ENCODE measurements around the gene NRXN3. TPM values are rescaled to one million over a fixed set of nuclear protein-coding genes. Genes with fewer than 3 reads are reported as not detected.

Gene NRXN3
- total RNA-seq, 1 donor from 2014 or later = 1.0 TPM

DNA sequence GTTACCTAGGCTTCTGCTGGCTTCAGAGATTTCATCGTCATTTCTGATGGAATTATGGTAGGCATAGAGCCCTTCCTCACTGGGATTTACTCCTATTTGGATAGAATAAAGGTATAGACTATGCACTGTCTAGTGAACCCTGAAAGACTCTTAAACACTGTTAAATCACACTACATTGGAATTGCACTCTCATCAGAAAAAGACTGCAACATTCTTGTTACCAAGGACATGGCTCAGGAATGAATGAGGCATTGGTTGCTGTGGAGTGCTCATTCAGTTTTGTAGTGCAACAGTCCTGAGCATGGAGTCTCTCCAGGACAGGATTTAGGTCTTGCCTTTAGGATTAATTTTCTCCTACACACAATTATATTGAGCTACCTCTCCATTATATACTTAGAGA is 483.0 kb downstream of the NRXN3 start:
- DNase-seq (no peak), ATAC-seq (no peak)
- intact Hi-C loops (cut with micrococcal nuclease) = no loop called here

DNA sequence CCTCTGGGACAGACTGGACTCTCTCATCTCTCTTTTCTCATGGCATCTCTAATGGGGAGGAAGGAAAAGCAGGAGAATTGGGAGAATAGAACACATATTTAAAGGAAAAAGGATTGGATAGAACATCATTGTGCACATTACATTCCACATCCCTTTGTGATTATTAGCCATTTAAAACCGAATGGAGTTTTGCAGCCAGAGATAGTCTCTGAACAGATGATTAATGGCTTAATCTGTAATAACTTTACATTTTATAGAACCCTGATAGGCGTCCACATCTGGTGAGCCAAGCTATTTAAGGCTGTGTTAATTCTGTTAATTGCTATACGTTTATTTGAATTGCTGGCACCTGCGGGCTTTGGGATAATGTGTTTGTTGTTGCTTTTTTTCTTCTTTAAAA is 487.3 kb downstream of the NRXN3 start:
- DNase-seq (no peak), ATAC-seq (no peak)
- intact Hi-C loops (cut with micrococcal nuclease) = no loop called here

DNA sequence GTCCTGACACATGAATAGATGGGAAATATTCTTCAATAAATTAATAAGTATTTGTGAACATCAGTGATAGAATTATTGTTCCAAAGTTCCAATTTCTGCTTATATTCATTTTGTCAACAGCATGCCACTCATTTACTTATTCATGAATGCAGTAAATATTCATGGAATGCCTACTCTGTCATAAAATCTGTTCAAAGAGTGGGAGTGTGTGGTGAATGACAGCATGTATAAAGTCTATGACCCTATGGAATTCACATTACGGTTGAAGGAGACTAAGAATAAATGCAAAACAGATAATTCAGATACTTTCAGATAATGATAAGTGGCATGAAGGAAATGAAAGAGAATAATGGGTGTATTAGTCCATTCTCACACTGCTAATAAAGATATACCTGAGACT is 494.7 kb downstream of the NRXN3 start:
- ATAC-seq (no peak), DNase-seq (no peak)
- intact Hi-C loops (cut with micrococcal nuclease) = no loop called here

DNA sequence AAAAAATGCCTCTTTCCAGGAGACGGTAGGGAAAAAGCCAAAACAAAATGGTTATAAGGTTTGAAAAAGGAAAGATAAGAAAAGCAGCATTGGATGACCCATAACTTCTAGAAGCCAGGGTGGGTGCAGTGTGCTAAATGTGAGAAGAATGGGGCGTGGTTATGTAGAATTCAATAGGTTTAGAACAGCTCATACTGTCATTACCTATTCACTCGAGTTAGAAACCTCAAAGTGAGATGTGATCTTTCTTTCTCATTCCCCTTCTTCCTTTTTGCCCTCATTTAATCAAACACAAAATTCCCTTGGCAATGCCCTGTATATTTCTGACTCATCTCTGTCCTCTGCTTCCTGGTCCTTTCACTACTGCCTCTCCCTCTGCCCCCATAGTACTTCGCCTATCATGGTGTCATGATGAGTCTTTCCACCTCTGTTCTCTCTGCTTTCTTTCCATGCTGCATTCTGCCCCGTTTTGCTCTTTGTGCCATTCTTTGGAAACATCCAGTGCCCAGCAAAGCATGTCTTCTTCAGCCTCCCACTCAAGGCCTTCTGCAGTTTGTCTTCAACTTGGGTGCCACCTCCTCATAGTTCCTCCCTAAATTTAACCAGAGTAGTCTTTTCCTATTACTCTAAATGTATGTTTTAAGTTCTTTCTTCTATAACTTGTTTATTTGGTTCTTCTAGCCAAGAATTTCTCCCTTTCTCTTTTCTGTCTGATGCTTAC is 496.3 kb downstream of the NRXN3 start:
- DNase-seq = no peak
- ATAC-seq = no peak
- intact Hi-C loops (cut with micrococcal nuclease) = no loop called here

DNA sequence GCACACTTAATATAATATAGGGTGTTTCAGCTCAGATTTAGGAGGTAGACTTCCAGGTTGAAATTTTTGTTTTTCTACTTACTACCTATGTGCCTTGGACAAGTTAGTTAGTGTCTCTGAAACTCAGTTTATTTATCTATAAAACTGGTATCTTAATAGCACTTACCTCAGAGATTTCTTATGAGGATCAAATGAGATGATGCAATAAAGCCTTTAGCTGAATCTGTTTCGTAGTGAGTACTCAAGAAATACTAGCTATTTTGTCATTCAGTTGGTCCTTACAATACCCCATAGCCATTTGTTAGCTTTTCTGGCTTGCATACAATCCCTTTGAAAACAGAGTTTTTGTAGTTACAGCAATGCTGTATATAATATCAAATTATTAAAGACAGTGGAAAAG is 497.0 kb downstream of the NRXN3 start:
- ATAC-seq (no peak), DNase-seq (no peak)
- intact Hi-C loops (cut with micrococcal nuclease) = no loop called here

DNA sequence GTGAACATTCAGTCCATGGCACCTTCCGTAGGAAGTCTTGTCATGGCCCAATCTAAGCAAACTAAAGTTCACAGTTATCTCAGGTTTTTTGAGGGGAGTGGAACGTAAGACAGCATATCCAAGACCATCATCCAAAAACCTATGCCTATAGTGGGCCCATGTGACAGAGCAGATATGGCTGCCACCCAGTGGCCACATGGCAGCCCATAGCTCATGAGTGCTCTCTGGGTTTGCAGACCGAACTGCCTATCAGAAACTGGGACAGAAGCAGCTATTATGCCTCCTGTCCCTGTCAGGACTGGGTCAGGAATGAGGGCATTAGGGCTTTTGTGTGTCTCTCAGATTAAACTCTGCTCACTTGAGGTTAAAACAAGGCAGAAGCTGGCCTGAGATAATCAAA is 503.7 kb downstream of the NRXN3 start:
- intact Hi-C loops (cut with micrococcal nuclease) = loop anchor here (10.0 kb wide), 1 partner anchor 659 kb away; no protein-coding TSS in a partner anchor
- no peak for DNase-seq
- ATAC-seq = no peak

DNA sequence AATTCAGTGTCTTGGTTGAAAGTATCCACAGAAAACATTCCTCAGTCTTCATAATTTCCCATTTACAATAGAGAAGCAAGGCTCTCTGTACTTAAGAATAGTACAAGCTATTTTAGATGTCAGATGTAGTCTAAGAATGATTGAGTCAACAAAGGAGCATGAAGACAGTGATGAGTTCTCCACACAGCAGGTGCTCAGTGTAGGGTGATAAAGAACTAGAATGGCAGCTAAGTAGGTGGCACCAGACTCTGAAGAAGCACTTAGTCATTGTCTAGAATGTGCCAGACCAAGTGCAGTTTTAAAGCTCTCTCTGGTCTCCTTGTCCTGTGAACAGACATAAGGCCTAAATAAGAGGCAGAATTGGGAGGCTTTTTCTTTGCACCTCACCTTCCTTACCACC is 504.6 kb downstream of the NRXN3 start:
- intact Hi-C loops (cut with micrococcal nuclease) = loop anchor here (10.0 kb wide), 1 partner anchor 660 kb away; no protein-coding TSS in a partner anchor
- ATAC-seq (no peak), DNase-seq (no peak)

DNA sequence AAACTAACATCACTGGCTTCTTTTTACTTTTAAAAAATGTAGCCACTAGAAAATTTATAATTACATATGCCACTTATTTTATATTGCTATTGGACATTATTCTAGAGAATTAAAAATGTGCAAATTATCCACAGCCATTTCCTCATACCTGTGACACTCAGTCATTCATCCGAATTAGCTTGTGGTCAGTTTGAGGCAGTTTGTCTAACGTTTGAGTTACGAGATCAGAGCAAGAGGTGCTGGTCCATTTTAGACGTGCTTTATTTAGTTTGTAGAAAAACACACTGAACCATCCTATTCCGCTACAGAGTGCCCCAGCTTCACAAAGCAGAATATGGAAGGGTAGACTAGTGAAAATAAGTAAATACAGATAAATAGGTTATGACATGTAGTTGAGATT is 513.0 kb downstream of the NRXN3 start:
- intact Hi-C loops (cut with micrococcal nuclease) = no loop called here
- ATAC-seq (no peak), DNase-seq (no peak)

DNA sequence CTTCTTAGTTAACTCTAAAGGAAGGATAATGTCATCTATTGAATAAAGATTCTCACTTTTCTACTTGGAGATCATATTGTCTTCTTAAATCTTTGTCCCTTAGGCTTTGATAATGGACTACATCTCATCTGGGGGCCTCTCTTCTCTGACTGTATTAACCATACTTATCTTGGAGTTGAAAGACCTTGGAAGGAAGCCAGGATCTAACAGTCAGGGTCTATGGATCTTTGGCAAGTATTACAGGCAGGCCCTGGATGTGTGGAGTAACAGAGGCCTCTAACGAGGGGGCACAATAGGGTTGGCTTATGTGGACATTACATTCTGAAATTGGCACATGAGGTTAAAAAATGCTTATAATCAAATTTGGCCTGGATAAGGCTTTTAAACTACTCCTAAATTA is 513.8 kb downstream of the NRXN3 start:
- ATAC-seq (no peak), DNase-seq (no peak)
- intact Hi-C loops (cut with micrococcal nuclease) = no loop called here

DNA sequence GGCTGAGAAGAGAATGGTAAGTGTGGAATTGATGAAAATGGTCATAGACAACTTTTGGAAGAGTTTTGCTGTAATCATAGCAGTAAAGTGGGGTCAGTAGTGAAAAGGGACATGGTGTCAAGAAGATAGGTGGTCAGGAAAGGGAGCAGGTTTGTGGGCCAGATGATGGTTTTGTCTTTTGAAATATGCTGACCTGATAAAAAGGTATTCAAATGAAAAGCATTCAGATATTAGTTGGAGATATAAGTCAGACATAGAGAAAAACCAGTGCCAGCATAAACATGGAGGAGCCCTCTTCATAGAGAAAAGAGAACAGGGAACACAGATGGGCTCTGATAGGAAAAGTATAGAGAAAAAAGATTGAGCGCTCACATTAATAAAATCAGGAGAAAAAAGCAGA is 518.3 kb downstream of the NRXN3 start:
- DNase-seq (no peak), ATAC-seq (no peak)
- intact Hi-C loops (cut with micrococcal nuclease) = no loop called here

DNA sequence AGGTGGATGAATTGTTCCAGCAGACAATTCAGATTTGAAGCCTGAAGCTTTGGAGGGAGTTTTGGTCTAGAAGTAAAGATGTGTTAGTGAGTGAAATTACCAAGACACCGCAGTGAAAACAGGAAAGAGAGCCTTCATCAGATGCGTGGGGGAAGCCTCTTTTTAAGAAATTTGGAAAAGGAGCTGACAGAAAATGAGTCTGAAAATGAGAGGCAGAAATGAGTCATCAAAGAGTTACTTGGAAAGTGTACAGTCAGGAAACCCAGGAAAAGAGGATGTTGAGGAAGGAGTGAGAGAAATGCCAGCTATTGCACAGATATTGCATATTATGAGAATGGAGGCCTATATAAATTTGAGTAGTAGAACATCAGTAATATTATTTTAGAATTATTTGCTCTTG is 520.7 kb downstream of the NRXN3 start:
- intact Hi-C loops (cut with micrococcal nuclease) = no loop called here
- ATAC-seq = no peak

DNA sequence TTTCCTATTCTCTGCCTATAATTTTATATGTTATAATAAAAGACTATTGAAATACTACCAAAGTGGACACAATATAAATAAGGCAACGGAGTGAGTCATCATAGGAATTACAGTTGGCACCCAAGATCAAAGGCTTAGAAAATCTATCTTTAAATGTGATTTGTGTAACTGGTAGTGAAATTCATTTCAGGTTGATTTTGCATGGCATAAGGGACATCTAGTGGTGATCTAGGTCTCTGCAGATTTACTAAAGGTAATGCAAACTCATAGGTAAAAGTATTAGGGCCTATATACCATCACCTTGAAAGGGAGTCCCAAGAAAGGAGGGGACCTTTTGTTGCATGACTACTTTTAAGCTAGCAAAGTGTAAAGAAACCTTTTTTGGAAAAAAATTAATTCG is 527.2 kb downstream of the NRXN3 start:
- DNase-seq (no peak), ATAC-seq (no peak)
- intact Hi-C loops (cut with micrococcal nuclease) = no loop called here

More for the DNA sequence above, 520.7 kb downstream of the NRXN3 start:
- no peak for DNase-seq

DNA sequence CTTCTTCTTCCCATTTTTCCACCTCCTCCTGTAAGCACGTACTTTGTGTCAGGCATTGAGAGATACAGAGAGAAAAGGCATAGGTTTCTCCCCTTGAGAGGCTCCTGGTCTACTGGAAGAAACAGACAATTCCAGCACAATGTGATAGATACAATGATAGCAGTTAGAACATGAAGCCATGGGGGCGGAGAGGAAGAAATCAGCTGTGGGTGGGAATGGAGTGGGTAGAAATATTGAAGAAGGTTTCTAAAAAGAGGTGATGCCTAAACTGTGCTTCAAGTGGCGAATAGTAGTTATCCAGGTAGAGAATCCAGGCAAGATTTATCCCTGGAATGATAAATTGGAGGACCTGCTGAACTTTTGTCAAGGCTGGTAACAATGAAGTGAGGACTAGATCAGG is 528.8 kb downstream of the NRXN3 start:
- no peak for ATAC-seq
- no peak for DNase-seq
- intact Hi-C loops (cut with micrococcal nuclease) = no loop called here

DNA sequence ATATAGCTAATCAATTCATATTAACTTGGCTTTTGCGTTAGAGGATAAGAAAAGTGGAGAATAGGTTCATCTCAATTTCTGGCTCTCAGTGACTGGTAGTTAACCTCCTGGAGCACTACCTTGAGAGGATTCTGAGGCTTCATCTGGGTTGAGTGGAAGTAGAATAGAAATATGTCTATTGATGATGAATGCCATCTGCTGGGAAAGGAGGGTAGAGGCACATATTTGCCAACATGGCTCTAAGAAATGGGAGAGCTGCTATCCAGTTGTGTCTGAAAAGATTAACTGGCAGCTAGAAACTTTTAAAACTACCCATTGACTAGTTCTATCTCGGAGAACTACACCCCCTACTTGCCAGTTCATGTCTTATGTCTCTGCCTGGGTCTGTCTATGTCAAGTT is 530.1 kb downstream of the NRXN3 start:
- DNase-seq = no peak
- ATAC-seq = no peak
- intact Hi-C loops (cut with micrococcal nuclease) = no loop called here

DNA sequence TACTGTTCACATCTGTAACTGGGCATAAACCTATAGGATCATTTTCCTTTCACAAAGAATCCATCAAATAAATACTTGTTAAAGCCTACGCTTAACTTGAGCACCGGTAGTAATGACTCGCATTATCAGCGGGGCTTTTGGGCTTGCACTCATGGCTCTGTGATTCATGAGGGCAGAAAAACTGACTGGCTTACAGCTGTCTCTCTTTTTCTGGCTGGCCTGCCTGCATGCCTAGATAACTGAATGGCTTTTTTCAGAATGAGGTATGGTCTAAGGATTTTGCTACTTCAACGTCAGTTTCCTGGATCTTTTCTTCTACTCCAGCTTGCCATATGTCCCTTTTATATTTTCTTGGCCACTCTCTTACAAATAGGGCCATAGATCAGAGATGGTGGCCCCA is 531.1 kb downstream of the NRXN3 start:
- ATAC-seq (no peak), DNase-seq (no peak)
- intact Hi-C loops (cut with micrococcal nuclease) = no loop called here

DNA sequence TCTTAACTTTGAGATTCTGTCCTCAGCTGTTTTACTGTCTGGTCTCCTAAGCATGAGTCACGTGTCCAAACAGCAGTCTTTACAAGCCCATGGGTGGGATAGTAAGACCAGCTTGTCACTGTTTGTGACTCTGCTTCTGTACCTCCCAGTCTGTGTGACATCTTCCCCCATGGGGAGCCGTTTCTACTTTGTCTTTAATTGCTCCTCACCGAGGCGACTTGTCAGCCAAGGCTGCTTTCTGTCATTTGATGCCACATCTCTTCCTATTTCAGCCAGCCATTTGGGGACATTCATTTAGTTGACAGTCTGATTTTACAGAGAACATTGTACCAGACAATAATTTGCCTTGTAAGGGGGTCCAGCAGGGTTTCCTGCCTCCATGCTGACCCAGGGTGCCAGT is 534.8 kb downstream of the NRXN3 start:
- DNase-seq (no peak), ATAC-seq (no peak)
- intact Hi-C loops (cut with micrococcal nuclease) = no loop called here

DNA sequence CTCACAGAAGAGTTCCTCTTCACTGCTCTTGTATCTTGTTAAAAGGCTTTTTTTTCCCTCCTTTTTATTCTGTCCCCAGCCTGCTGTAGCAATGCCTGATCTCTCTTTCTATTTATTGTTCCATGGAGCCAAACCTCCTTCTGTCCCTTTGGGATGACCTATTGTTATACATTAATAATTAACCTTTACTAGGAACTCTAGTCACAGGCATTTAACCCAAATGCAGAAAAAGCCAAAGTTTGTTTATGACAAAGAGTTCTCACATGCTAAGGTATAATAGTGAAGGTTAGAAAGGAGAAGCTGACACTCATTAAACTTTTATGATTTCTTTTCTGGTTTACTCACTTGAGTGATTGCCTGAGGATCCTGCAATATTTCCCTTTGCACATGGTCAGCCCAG is 535.8 kb downstream of the NRXN3 start:
- intact Hi-C loops (cut with micrococcal nuclease) = no loop called here
- no peak for ATAC-seq
- no peak for DNase-seq

DNA sequence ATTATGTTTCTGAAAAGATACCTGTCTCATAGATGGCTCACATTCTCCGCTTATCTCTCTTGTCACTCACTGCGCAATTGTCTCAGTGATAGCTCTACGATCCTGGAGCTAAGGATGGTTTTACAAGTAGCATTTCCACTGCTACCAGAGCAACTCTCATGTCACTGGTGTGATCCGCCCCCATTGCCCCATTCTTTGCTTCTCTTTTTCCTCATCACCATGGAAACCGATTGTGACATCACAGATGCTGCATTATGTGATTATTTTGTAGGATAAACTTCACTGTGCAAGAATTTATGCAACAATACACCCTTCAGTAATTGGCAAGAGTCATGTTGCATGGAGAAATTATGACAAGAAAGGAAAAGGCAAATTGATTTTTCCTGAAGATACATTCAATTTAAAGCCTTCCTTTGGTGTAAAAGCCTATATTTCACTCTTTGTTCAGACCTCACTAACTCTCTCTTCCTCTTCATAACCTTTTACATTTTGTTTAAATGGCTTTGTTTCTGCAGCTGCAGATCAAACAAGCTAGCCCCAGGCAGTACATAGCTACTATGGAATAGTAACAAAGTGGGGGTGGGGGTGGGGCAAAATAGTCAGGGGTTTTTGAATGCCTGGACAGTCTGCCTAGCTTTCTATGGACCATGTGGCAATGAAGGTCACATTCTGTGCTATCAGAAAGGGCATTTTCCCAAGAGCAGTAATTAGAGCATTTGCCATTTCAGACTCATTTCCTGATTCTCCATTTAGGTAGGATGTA is 539.8 kb downstream of the NRXN3 start:
- ATAC-seq (no peak), DNase-seq (no peak)
- intact Hi-C loops (cut with micrococcal nuclease) = no loop called here

DNA sequence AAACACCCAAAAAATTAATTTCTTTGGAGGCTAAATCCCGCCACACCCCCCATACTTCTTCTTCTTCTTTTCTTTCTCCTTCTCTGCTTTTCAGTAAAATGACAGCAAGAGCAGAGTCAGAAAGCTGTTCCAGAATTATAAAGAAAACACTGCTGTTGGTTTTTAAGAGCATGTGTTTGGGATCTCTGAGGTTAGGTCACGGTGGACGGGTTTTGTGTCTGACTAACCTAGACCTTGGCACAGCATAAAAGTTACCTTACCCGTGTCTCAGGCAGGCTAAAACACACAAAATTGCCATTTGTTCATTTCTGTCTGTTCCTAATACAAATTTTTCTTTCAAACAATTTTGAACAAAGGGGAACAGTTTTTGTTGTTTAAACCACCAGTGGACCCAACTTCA is 540.8 kb downstream of the NRXN3 start:
- ATAC-seq = no peak
- no peak for DNase-seq
- intact Hi-C loops (cut with micrococcal nuclease) = no loop called here

DNA sequence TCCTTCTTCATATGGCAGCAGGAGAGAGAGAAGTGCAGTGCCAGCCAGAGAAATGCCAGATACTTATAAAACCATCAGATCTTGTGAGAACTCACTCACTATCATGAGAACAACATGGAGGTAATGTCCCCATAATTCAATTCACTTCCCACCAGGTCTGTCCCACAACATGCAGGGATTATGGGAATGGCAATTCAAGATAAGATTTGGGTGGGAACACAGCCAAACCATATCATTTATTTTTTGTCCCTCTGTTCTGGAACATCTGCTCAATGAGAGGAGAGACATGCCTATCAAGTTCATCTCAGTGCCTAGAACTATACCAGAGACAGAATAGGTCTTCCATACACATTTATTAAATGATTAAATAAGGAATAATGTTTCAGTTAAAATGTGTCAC is 543.5 kb downstream of the NRXN3 start:
- DNase-seq (no peak), ATAC-seq (no peak)
- intact Hi-C loops (cut with micrococcal nuclease) = no loop called here

DNA sequence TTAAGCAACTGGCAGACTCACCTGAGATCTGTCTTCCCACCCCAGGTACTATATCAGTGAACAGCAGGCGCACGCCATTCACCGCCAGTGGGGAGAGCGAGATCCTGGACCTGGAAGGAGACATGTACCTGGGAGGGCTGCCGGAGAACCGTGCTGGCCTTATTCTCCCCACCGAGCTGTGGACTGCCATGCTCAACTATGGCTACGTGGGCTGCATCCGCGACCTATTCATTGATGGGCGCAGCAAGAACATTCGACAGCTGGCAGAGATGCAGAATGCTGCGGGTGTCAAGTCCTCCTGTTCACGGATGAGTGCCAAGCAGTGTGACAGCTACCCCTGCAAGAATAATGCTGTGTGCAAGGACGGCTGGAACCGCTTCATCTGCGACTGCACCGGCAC is 544.5 kb downstream of the NRXN3 start:
- no peak for DNase-seq
- no peak for ATAC-seq
- intact Hi-C loops (cut with micrococcal nuclease) = no loop called here

Data from left ventricle myocardium superior (tissue), 1 donor.